ENCODE results near the gene CPSF4L.

CPSF4L gene

DNA sequence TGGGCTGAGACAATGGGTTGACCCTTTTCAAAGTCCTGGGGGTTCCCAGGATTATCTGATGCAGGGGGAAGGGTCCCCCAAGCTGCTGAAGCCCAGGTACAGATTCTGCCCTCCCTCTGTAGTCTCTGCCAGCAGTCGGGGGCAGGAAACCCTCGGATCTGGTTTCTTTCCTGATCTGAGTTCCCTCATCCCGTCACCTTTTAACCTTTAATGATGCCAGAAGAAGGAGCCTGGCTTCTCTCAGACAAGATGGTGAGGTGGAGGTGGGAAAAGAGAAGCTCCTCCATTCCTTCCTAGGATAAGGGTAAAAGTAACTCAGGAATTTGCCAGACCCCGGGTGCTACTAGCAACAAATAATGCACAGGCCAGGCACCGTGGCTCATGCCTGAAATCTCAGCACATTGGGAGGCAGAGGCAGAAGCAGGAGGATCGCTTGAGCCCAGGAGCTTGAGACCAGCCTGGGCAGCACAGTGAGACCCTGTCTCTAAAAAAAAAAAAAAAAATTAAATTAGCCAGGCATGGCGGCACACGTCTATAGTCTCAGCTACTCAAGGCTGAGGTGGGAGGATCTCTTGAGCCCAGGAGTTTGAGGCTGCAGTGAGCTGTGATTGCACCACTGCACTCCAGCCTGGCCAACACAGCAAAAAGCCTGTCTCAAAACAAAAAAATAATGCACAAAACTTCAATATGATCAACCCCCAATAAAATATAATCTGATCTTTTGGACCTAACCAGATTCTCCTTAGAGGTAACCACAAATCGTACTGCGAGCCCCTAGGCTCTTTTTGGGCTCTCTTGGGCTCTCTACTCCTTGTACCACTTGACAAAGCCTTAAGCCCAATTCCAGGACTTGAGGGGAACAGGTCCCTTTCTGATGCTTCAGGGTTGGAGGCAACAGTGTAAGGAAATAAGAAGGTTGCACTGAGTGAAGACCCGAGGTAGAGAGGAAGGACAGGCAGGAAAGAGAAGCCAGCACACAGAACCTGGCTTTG, 44.5 kb upstream of the CPSF4L start:
- DNase-seq (ENCODE audit: low read depth): no peak
- H3K4me3 ChIP-seq (ENCODE audit: low read depth, low read length): no peak overlapping the region
- TF ChIP-seq, protein P1, sequence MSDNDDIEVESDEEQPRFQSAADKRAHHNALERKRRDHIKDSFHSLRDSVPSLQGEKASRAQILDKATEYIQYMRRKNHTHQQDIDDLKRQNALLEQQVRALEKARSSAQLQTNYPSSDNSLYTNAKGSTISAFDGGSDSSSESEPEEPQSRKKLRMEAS (IDR thresholded peaks at IDR 0.05; ENCODE audit: low read depth, low read length): no peak
- TF ChIP-seq, protein P2, sequence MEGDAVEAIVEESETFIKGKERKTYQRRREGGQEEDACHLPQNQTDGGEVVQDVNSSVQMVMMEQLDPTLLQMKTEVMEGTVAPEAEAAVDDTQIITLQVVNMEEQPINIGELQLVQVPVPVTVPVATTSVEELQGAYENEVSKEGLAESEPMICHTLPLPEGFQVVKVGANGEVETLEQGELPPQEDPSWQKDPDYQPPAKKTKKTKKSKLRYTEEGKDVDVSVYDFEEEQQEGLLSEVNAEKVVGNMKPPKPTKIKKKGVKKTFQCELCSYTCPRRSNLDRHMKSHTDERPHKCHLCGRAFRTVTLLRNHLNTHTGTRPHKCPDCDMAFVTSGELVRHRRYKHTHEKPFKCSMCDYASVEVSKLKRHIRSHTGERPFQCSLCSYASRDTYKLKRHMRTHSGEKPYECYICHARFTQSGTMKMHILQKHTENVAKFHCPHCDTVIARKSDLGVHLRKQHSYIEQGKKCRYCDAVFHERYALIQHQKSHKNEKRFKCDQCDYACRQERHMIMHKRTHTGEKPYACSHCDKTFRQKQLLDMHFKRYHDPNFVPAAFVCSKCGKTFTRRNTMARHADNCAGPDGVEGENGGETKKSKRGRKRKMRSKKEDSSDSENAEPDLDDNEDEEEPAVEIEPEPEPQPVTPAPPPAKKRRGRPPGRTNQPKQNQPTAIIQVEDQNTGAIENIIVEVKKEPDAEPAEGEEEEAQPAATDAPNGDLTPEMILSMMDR (IDR thresholded peaks at IDR 0.05; ENCODE audit: low read depth, low read length): no peak
- TF ChIP-seq POLR2A (IDR thresholded peaks at IDR 0.05; ENCODE audit: extremely low read depth, insufficient read length) (no peak), MYC (IDR thresholded peaks at IDR 0.05; ENCODE audit: low read depth, low read length) (no peak)

DNA sequence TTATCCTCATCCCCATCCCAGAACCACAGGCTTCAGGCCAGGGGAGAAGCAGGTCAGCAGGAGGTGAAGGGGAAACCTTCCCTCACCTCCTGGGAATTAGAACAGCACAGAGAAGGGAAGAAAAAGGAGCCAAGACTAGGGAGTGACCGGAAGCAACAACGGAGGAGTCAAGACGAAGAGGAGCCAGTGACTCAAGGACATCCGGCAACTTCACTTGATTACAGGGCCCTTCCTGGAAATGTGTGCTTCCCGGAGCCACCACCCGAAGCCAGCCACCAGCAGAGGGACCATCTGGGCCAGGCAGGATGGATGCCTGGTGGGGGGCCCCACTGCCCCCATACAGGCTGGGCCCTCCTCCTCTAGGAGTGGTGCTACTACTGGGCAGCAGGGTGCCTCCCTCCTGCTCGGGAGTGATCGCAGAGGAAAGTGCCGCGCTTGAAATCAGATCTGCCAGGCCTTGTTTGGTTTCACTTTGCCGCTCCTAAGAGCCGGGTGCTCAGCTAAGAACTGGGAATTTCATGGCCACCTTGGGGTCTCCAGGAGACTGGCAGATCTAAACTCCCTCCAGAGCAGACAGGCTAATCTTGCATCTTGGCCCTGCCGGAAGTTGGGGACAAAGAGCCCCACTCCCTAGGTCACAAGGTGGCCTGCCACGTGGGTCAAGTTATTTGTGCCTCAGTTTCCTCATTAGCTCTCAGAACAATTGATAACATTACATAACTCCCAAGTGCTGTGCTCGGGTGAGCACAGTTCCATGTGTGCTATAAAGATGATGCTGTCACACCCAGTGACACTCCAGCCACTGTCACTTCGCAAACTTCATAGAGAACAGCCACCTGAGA, 43.5 kb upstream of the CPSF4L start:
- no peak overlapping the region for H3K4me3 ChIP-seq (ENCODE audit: low read depth, low read length)
- DNase-seq (ENCODE audit: low read depth): no peak
- TF ChIP-seq, protein P1 (IDR thresholded peaks at IDR 0.05; ENCODE audit: low read depth, low read length): no peak

DNA sequence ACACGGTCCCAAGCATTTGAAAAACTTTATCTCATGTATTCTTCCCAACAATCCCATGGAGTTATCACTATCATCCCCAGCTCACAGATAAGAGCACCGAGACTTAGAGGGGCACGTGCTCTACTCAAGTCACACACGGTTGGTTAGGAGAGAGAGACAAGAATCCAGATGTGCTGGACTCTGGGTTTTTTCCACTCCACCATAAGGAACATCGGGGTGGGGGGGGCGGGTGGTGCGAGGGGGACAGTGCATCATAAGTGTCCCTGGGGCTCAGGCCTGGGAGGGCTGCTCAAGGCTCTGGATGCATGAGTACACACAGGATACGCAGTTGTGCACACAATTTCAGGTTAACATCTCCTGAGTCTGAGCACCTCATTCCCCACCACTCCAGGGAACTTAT, 42.8 kb upstream of the CPSF4L start:
- DNase-seq (ENCODE audit: low read depth): no peak
- TF ChIP-seq, protein P2 (IDR thresholded peaks at IDR 0.05; ENCODE audit: low read depth, low read length): no peak
- TF ChIP-seq, protein P1 (IDR thresholded peaks at IDR 0.05; ENCODE audit: low read depth, low read length): no peak
- TF ChIP-seq MYC (IDR thresholded peaks at IDR 0.05; ENCODE audit: low read depth, low read length) (no peak), POLR2A (IDR thresholded peaks at IDR 0.05; ENCODE audit: extremely low read depth, insufficient read length) (no peak)
- no peak overlapping the region for H3K4me3 ChIP-seq (ENCODE audit: low read depth, low read length)

DNA sequence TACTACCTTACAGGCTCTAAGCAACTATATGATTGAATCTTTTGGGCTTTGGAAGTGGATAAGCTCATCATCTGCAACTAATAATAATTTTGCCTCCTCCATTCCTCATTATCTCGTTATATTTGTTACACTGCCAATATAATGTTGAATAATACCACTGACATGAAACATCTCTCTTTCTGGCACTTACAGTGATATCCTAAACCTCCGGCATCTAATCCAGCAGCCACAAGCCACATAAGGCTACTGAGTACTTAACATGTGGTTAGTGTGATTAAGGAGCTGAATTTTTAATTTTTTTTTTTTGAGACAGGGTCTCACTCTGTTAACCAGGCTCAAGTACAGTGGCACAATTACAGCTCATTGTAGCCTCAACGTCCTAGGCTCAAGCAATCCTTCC, 40.5 kb upstream of the CPSF4L start:
- DNase-seq (ENCODE audit: low read depth): no peak
- TF ChIP-seq, protein P1 (IDR thresholded peaks at IDR 0.05; ENCODE audit: low read depth, low read length): no peak
- TF ChIP-seq POLR2A (IDR thresholded peaks at IDR 0.05; ENCODE audit: extremely low read depth, insufficient read length): no peak
- no peak overlapping the region for H3K4me3 ChIP-seq (ENCODE audit: low read depth, low read length)

DNA sequence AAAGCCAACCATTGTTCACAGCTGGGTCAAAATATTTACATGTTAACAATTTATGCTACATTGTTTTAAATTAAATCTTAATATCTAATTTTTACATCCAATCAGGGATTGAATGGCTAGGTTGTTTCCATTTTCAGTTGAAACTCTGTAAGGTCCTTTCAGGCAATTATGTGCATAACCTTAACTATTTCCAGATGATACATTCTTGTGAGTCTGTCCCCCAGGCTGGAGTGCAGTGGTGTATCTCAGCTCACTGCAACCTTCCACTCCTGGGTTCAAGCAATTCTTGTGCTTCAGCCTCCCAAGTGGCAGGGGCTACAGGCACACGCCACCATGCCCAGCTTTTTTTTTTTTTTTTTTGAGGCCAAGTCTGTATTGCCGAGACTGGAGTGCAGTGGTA, 39.7 kb upstream of the CPSF4L start:
- TF ChIP-seq, protein P2 (IDR thresholded peaks at IDR 0.05; ENCODE audit: low read depth, low read length): no peak
- TF ChIP-seq, protein P1 (IDR thresholded peaks at IDR 0.05; ENCODE audit: low read depth, low read length): no peak
- TF ChIP-seq MYC (IDR thresholded peaks at IDR 0.05; ENCODE audit: low read depth, low read length) (no peak), POLR2A (IDR thresholded peaks at IDR 0.05; ENCODE audit: extremely low read depth, insufficient read length) (no peak)
- no peak for DNase-seq (ENCODE audit: low read depth)
- H3K4me3 ChIP-seq (ENCODE audit: low read depth, low read length): no peak overlapping the region

DNA sequence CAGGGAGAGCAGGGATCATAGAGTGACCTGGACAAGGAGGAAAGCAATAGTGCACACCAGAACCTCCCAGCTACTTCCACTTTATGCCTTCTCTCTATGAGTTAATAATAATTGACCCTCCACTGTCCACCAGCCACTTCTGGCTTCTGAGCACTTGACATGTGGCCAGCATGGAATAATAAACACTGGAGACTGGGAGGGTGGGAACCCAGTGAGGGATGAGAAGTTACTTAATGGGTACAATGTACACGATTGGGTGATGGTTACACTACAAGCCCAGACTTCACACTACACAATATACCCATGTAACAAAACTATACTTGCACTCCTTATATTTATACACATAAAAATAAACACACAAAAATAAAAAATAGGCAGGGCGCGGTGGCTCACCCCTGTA, 38.7 kb upstream of the CPSF4L start:
- no peak for DNase-seq (ENCODE audit: low read depth)
- TF ChIP-seq, protein P2 (IDR thresholded peaks at IDR 0.05; ENCODE audit: low read depth, low read length): no peak
- TF ChIP-seq, protein P1 (IDR thresholded peaks at IDR 0.05; ENCODE audit: low read depth, low read length): no peak
- TF ChIP-seq POLR2A (IDR thresholded peaks at IDR 0.05; ENCODE audit: extremely low read depth, insufficient read length) (no peak), MYC (IDR thresholded peaks at IDR 0.05; ENCODE audit: low read depth, low read length) (no peak)
- H3K4me3 ChIP-seq (ENCODE audit: low read depth, low read length): no peak overlapping the region

Measured in NB4 (cell line).